Peyer's patch (tissue), 4 donors: ENCODE measurements around the gene FTO.

Experiments
- POLR2A ChIP-seq, 2 donors: fragments of 450-650 bp; IDR thresholded peaks; one replicate each; pipeline ENCODE4 v1.5.1; 2017; ENCODE audit warnings: antibody characterized with exemption in 2 of 2, mild to moderate bottlenecking in 2 of 2, moderate library complexity in 2 of 2
- TF ChIP-seq, protein P1 (sequence below), 6 experiments: fragments of 450-650 bp in 4 of 6; fragments of 200-600 bp in 2 of 6; sonication (generic) in 1 of 6; IDR thresholded peaks; one replicate each; pipeline ENCODE4 v1.5.1; 2017 to 2019; ENCODE audit warnings: antibody characterized with exemption in 6 of 6, mild to moderate bottlenecking in 3 of 6, moderate library complexity in 1 of 6

DNA sequence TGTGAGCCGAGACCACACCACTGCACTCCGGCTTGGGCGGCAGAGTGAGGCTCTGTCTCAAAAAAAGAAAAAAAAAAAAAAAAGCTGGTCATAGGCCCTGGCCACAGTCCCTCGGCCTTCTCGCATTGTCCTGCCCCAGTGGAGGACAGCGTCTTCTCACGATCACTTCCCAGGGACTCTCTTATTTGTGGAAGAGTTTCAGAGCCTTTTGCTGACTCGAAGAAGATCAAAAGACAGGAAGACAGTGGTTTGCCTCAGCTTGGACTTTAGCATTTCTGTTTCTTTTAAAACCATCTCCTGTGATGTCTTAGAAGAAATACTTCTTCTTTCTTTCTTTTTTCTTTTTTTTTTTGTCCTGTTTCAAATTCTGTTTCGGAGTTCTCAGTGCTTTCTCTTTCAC lies 210.0 kb downstream of the FTO start:
- TF ChIP-seq, protein P1, sequence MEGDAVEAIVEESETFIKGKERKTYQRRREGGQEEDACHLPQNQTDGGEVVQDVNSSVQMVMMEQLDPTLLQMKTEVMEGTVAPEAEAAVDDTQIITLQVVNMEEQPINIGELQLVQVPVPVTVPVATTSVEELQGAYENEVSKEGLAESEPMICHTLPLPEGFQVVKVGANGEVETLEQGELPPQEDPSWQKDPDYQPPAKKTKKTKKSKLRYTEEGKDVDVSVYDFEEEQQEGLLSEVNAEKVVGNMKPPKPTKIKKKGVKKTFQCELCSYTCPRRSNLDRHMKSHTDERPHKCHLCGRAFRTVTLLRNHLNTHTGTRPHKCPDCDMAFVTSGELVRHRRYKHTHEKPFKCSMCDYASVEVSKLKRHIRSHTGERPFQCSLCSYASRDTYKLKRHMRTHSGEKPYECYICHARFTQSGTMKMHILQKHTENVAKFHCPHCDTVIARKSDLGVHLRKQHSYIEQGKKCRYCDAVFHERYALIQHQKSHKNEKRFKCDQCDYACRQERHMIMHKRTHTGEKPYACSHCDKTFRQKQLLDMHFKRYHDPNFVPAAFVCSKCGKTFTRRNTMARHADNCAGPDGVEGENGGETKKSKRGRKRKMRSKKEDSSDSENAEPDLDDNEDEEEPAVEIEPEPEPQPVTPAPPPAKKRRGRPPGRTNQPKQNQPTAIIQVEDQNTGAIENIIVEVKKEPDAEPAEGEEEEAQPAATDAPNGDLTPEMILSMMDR (IDR thresholded peaks at IDR 0.05), result no peak
- no peak for TF ChIP-seq POLR2A (IDR thresholded peaks at IDR 0.05)
